Activated CD8-positive, alpha-beta T cell treated with anti-CD3 and anti-CD28 coated beads, Interleukin-2, amount 10 ng/mL, durations not matched to agents 7 days and 5 days (primary cell): ENCODE results near the gene CNTN2. TPM values are rescaled to one million over a fixed set of nuclear protein-coding genes. Genes with fewer than 3 reads are reported as not detected.

ENCODE experiments used
- ATAC-seq: fragments of 150-1000 bp; cut with Tn5 transposase; one replicate; pipeline ENCODE4 v1.10.0; 2021; ENCODE audit warnings: moderate library complexity
- CTCF ChIA-PET: fragments of 350-600 bp; sonication (Branson Sonifier 250); formaldehyde crosslinking; loops from one replicate; lab custom pipeline; 2021; ENCODE audit warnings: antibody characterized with exemption; lab: Charles Lee
- POLR2A ChIA-PET: fragments of 350-600 bp; sonication (Branson Sonifier 250); formaldehyde crosslinking; loops from one replicate; lab custom pipeline; 2021; ENCODE audit warnings: antibody characterized with exemption; lab: Charles Lee
- DNase-seq: peaks from one replicate; pipeline ENCODE4 v3.0.0-alpha.2; 2020
- H3K27ac Mint-ChIP-seq: one replicate; pipeline ENCODE4 v1.8.0; 2021; ENCODE audit warnings: mild to moderate bottlenecking, mixed read lengths
- H3K27me3 Mint-ChIP-seq: one replicate; pipeline ENCODE4 v1.8.0; 2021; ENCODE audit warnings: low read depth, mixed read lengths
- H3K36me3 Mint-ChIP-seq: one replicate; pipeline ENCODE4 v1.8.0; 2021; ENCODE audit warnings: low read depth, mixed read lengths
- H3K4me1 Mint-ChIP-seq: one replicate; pipeline ENCODE4 v1.8.0; 2021; ENCODE audit warnings: low read depth, mixed read lengths
- H3K4me3 Mint-ChIP-seq: one replicate; pipeline ENCODE4 v1.8.0; 2021; ENCODE audit warnings: mild to moderate bottlenecking, mixed read lengths
- H3K9me3 Mint-ChIP-seq: one replicate; pipeline ENCODE4 v1.8.0; 2022; ENCODE audit warnings: mixed read lengths; ENCODE audit not compliant: insufficient read depth
- total RNA-seq, 2 experiments: library from RNA; stranded (reverse); gene quantifications; one replicate each; pipeline ENCODE4 v1.2.3, GENCODE V29; 2021

CNTN2 gene
- total RNA-seq, 2 experiments from 2014 or later, result not detected

GRCh38 chr1:205009670-205010069 is 33.3 kb upstream of the CNTN2 start:
- ChIA-PET CTCF (interaction anchor here (1.3 kb wide), 1 partner anchor 11 kb away, joined by 3 read pairs; no protein-coding TSS in a partner anchor), POLR2A (no interaction called here)
- H3K4me3 Mint-ChIP-seq, result no peak overlapping the region
- H3K9me3 Mint-ChIP-seq, result no peaks in the 10 kb centered on the region
- no peak overlapping the region for H3K27ac Mint-ChIP-seq
- no peaks in the 10 kb centered on the region for H3K27me3 Mint-ChIP-seq
- H3K36me3 Mint-ChIP-seq, result no peaks in the 10 kb centered on the region
- DNase-seq (no peak), ATAC-seq (no peak)
- H3K4me1 Mint-ChIP-seq, result no peaks in the 10 kb centered on the region

DNA sequence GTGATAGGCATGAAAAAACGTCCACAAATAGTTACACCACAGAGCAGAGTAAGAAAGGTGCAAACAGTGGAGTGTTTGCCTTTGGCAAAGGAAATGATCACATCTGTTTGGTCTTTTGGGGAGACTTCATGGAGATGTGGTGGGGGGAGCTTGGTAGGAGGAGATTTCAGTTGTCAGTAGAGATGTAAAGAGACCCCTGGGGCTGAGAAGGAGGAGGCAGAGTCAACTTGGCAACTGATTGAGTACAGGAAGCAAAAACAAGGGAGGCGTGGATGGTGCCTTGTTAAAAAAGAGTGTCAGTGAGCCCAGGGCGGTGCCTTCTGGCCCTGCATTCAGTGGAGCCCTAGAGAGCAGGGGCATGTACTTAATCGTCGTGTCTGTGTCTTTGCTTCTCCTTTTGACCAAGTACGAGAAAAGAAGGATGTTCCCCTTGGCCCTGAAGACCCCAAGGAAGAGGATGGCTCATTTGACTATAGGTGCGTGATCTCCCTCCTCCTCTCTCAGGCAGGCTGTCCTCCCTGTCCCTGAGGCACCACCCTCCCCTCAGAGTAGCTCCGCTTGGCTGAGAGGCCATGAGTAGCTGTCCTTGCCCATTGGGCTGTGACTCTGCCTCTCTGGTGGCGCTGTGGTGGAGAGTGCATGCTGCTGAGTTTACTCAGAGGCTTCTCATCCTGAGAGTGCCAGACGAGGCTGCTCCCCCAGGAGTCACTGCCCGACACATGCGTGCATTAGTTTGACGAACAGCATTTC is 30.4 kb upstream of the CNTN2 start:
- DNase-seq (no peak), ATAC-seq (no peak)
- Mint-ChIP-seq H3K27ac (no peak overlapping the region), H3K36me3 (no peaks in the 10 kb centered on the region), H3K9me3 (no peaks in the 10 kb centered on the region), H3K4me1 (no peaks in the 10 kb centered on the region), H3K27me3 (no peaks in the 10 kb centered on the region), H3K4me3 (no peak overlapping the region)
- ChIA-PET POLR2A (no interaction called here), CTCF (interaction anchor here (1.9 to 2.2 kb wide), 2 partner anchors 23 to 49 kb away, joined by 4 to 6 read pairs; no protein-coding TSS in a partner anchor)

- H3K36me3 Mint-ChIP-seq, result no peaks in the 10 kb centered on the region
- no peak overlapping the region for H3K27ac Mint-ChIP-seq
- DNase-seq, result no peak
- no peaks in the 10 kb centered on the region for H3K4me1 Mint-ChIP-seq
- ChIA-PET CTCF (interaction anchor here (1.4 to 2.2 kb wide), 2 partner anchors 24 to 48 kb away, joined by 4 to 6 read pairs; no protein-coding TSS in a partner anchor), POLR2A (no interaction called here)
- H3K4me3 Mint-ChIP-seq, result no peak overlapping the region
- no peak for ATAC-seq
- H3K27me3 Mint-ChIP-seq, result no peaks in the 10 kb centered on the region
- no peaks in the 10 kb centered on the region for H3K9me3 Mint-ChIP-seq
Observed at GRCh38 chr1:205013683-205014367, 29.2 kb upstream of the CNTN2 start.

DNA sequence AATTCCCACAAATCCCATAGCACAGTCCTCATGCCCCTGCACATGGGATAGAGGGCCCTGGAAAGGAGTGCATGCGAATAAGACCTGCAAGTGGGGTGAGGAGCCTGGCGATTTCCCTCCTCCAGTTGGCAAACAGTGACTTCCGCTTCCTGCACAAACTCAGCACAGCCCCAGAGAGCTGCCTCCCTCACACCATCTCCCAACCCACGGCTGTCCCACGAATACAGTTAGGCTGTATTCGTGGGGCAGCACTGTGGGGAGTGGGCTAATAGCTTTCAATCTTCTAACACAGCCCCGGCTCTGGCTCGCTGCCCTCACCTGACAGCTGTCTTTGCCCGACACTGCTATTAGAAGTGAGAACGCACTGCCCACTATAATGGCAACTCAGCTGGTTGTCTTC is 28.2 kb upstream of the CNTN2 start:
- CTCF ChIA-PET, result no interaction called here
- POLR2A ChIA-PET, result no interaction called here
- Mint-ChIP-seq H3K27me3 (no peaks in the 10 kb centered on the region), H3K4me3 (no peak overlapping the region), H3K36me3 (no peaks in the 10 kb centered on the region), H3K9me3 (no peaks in the 10 kb centered on the region), H3K27ac (no peak overlapping the region), H3K4me1 (no peaks in the 10 kb centered on the region)
- no peak for DNase-seq
- no peak for ATAC-seq

- Mint-ChIP-seq H3K27me3 (no peaks in the 10 kb centered on the region), H3K4me3 (no peak overlapping the region), H3K4me1 (no peaks in the 10 kb centered on the region), H3K36me3 (no peaks in the 10 kb centered on the region), H3K27ac (no peak overlapping the region), H3K9me3 (no peaks in the 10 kb centered on the region)
- ATAC-seq, result no peak
- DNase-seq, result no peak
- CTCF ChIA-PET, result no interaction called here
- POLR2A ChIA-PET, result no interaction called here
Observed at GRCh38 chr1:205015241-205015640, 27.8 kb upstream of the CNTN2 start.

DNA sequence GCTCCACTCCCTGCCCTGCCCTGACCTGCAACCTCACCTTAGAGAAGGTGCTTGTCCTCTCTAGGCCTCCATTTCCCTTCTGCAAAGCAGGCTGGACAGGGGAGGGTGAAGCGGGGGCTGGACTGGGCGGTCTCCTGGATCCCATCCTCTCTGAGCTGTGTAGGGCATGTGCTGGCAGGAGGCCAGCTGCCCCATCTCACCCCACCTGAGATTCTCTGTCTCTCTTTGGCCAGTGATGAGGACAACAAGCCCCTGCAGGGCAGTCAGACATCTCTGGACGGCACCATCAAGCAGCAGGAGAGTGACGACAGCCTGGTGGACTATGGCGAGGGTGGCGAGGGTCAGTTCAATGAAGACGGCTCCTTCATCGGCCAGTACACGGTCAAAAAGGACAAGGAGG is 26.9 kb upstream of the CNTN2 start:
- POLR2A ChIA-PET, result no interaction called here

DNA sequence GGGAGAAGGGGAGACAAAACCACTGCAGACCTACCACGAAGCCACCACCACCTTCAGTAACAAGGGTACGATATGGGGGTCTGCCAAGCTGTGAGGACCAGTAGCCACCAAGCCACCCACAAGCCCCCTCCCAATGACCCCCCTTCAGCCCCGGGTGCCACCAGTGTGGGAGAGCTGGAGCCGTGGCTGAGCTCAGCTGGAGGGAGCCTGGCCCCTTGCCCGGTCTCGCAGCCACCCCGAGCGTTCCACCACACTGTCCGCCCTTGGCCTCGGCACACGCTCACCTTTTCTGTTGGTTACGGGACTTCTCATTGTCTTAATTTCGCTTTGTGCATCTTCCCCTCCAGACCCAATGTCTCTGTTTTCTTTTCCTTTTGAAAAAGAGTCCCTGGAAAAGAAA is 26.4 kb upstream of the CNTN2 start:
- ChIA-PET POLR2A (no interaction called here), CTCF (no interaction called here)
- H3K4me1 Mint-ChIP-seq, result no peaks in the 10 kb centered on the region
- no peak for DNase-seq
- no peak for ATAC-seq
- no peak overlapping the region for H3K4me3 Mint-ChIP-seq
- H3K36me3 Mint-ChIP-seq, result no peaks in the 10 kb centered on the region
- no peak overlapping the region for H3K27ac Mint-ChIP-seq
- no peaks in the 10 kb centered on the region for H3K9me3 Mint-ChIP-seq
- peaks cover 4% of the 10 kb centered on the region for H3K27me3 Mint-ChIP-seq

More for the DNA sequence above, 26.9 kb upstream of the CNTN2 start:
- Mint-ChIP-seq H3K4me3 (no peak overlapping the region), H3K4me1 (no peaks in the 10 kb centered on the region), H3K36me3 (no peaks in the 10 kb centered on the region), H3K27ac (no peak overlapping the region), H3K27me3 (no peaks in the 10 kb centered on the region), H3K9me3 (no peaks in the 10 kb centered on the region)
- CTCF ChIA-PET, result no interaction called here
- DNase-seq, result no peak
- ATAC-seq, result no peak

DNA sequence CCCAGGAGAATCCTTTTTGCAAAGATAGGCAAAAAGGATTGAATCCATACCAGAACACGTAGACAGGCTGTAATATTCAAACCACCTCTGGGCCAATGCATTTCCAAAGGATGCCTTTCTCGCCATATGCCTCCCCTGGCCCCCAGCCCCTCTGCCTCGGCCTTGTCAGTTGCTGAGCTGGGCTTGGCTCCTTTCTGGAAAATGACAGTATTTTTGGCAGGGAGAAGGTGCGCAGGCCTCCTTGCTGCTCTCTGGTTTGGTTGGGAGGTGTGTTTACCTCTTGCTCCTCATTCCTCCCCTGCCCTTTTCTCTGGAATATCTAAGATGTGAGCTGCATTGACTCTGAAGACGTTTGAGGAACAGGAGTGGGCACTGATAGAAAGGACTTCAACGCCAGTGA is 26.0 kb upstream of the CNTN2 start:
- DNase-seq (no peak), ATAC-seq (no peak)
- H3K27me3 Mint-ChIP-seq, result peaks cover 4% of the 10 kb centered on the region
- ChIA-PET CTCF (no interaction called here), POLR2A (no interaction called here)
- no peaks in the 10 kb centered on the region for H3K36me3 Mint-ChIP-seq
- H3K4me1 Mint-ChIP-seq, result no peaks in the 10 kb centered on the region
- no peak overlapping the region for H3K4me3 Mint-ChIP-seq
- H3K9me3 Mint-ChIP-seq, result no peaks in the 10 kb centered on the region
- H3K27ac Mint-ChIP-seq, result no peak overlapping the region

GRCh38 chr1:205017766-205018165 is 25.2 kb upstream of the CNTN2 start:
- Mint-ChIP-seq H3K36me3 (no peaks in the 10 kb centered on the region), H3K4me1 (no peaks in the 10 kb centered on the region), H3K27me3 (peaks cover 4% of the 10 kb centered on the region), H3K4me3 (no peak overlapping the region), H3K27ac (no peak overlapping the region), H3K9me3 (no peaks in the 10 kb centered on the region)
- ChIA-PET POLR2A (no interaction called here), CTCF (no interaction called here)
- no peak for ATAC-seq
- DNase-seq, result no peak

- ChIA-PET CTCF (no interaction called here), POLR2A (interaction anchor here (0.6 kb wide), 1 partner anchor 16 kb away, joined by 4 read pairs; no protein-coding TSS in a partner anchor)
- ATAC-seq, result no peak
- H3K27ac Mint-ChIP-seq, result no peak overlapping the region
- no peaks in the 10 kb centered on the region for H3K36me3 Mint-ChIP-seq
- H3K27me3 Mint-ChIP-seq, result peaks cover 4% of the 10 kb centered on the region
- DNase-seq, result no peak
- no peaks in the 10 kb centered on the region for H3K4me1 Mint-ChIP-seq
- H3K9me3 Mint-ChIP-seq, result no peaks in the 10 kb centered on the region
- no peak overlapping the region for H3K4me3 Mint-ChIP-seq
Observed at GRCh38 chr1:205018381-205018780, 24.6 kb upstream of the CNTN2 start.

DNA sequence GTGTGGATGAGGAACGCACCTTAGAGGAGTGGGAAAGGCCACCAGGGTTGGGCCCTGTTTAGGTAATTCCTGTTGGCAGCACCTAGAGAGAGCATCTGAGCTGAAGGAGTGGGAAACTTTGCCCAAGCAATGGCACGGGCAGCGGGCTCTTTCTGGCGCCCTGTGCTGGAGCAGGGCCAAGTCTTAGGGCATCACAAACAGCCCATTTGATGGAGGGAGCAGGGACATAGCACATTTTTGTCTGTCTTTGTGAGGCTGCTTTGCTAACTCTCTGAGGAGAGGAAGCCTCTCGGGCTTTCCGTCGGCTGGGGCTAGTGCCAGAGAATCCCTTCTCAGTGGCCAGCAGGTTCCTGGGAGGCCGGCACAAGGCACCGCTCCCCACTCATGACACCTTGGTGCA is 22.5 kb upstream of the CNTN2 start:
- Mint-ChIP-seq H3K4me3 (no peak overlapping the region), H3K36me3 (no peaks in the 10 kb centered on the region), H3K27ac (no peak overlapping the region), H3K9me3 (no peaks in the 10 kb centered on the region), H3K4me1 (no peaks in the 10 kb centered on the region), H3K27me3 (peaks cover 4% of the 10 kb centered on the region)
- no peak for DNase-seq
- ChIA-PET POLR2A (no interaction called here), CTCF (interaction anchor here (3.4 kb wide), 1 partner anchor 41 kb away, joined by 13 read pairs; no protein-coding TSS in a partner anchor)
- no peak for ATAC-seq

- ChIA-PET POLR2A (no interaction called here), CTCF (interaction anchor here (1.9 kb wide), 1 partner anchor 37 kb away, joined by 8 read pairs; no protein-coding TSS in a partner anchor)
- no peaks in the 10 kb centered on the region for H3K9me3 Mint-ChIP-seq
- peaks cover 8% of the 10 kb centered on the region for H3K27me3 Mint-ChIP-seq
- H3K4me3 Mint-ChIP-seq, result no peak overlapping the region
- no peaks in the 10 kb centered on the region for H3K36me3 Mint-ChIP-seq
- H3K4me1 Mint-ChIP-seq, result no peaks in the 10 kb centered on the region
- ATAC-seq, result no peak
- no peak for DNase-seq
- H3K27ac Mint-ChIP-seq, result no peak overlapping the region
Observed at GRCh38 chr1:205024679-205025078, 18.3 kb upstream of the CNTN2 start.
